HG02885 (cell line): Measurements from ENCODE around the gene TNIP2.

Experiments
- ATAC-seq: cut with Tn5 transposase; IDR thresholded peaks from one replicate; pipeline ENCODE4 v1.9.1; 2021; ENCODE audit warnings: mild to moderate bottlenecking; ENCODE audit not compliant: unreplicated experiment, poor library complexity

TNIP2 gene

GRCh38 chr4:2794486-2795299 is 38.6 kb upstream of the TNIP2 start:
- ATAC-seq, result no peak

- ATAC-seq, result no peak
Measured at GRCh38 chr4:2793586-2794485, 37.7 kb upstream of the TNIP2 start.

- ATAC-seq, result peak; percentile 60
Measured at GRCh38 chr4:2792711-2793585, 36.8 kb upstream of the TNIP2 start, which contains the start of gene SH3BP2. Gene SH3BP2, plus strand, starts transcription at chr4:2793085. Its CDS starts 27,533 bp downstream, at chr4:2820618.

GRCh38 chr4:2792396-2792710 is 36.2 kb upstream of the TNIP2 start:
- no peak for ATAC-seq

- no peak for ATAC-seq
Measured at GRCh38 chr4:2791518-2792395, 35.6 kb upstream of the TNIP2 start.

GRCh38 chr4:2790583-2791517 is 34.7 kb upstream of the TNIP2 start:
- ATAC-seq, result no peak

GRCh38 chr4:2789793-2790582 is 33.9 kb upstream of the TNIP2 start:
- ATAC-seq, result no peak

GRCh38 chr4:2789351-2789750 is 33.2 kb upstream of the TNIP2 start:
- ATAC-seq, result no peak

- no peak for ATAC-seq
Measured at GRCh38 chr4:2788532-2789103, 32.5 kb upstream of the TNIP2 start.

- ATAC-seq, result no peak
Measured at GRCh38 chr4:2788101-2788500, 32.0 kb upstream of the TNIP2 start.

GRCh38 chr4:2787230-2788100 is 31.3 kb upstream of the TNIP2 start:
- peak; percentile 68 for ATAC-seq

- peak; percentile 4 for ATAC-seq
Measured at GRCh38 chr4:2786794-2787229, 30.7 kb upstream of the TNIP2 start.

GRCh38 chr4:2786152-2786671 is 30.1 kb upstream of the TNIP2 start:
- no peak for ATAC-seq

GRCh38 chr4:2785613-2786012 is 29.5 kb upstream of the TNIP2 start:
- ATAC-seq, result no peak

- ATAC-seq, result no peak
Measured at GRCh38 chr4:2783790-2784189, 27.7 kb upstream of the TNIP2 start.

- no peak for ATAC-seq
Measured at GRCh38 chr4:2781911-2782310, 25.8 kb upstream of the TNIP2 start.
